Activated B cell treated with CpG ODN at 0.5 μM for 24 hours (primary cell): Measurements from ENCODE around the gene AGBL3. TPM values are rescaled to one million over a fixed set of nuclear protein-coding genes. Genes with fewer than 3 reads are reported as not detected.

Source experiments
- ATAC-seq: fragments of 200-7000 bp; cut with Tn5 transposase; one replicate; pipeline ENCODE4 v1.10.0; 2021; ENCODE audit warnings: low read depth, mild to moderate bottlenecking, moderate library complexity
- CTCF ChIA-PET: fragments of 350-600 bp; sonication (Branson Sonifier 250); formaldehyde crosslinking; loops from one replicate; lab custom pipeline; 2021; ENCODE audit warnings: antibody characterized with exemption; lab: Charles Lee
- POLR2A ChIA-PET: fragments of 350-600 bp; sonication (Branson Sonifier 250); formaldehyde crosslinking; loops from one replicate; lab custom pipeline; 2021; ENCODE audit warnings: antibody characterized with exemption; lab: Charles Lee
- DNase-seq: peaks from one replicate; pipeline ENCODE4 v3.0.0; 2022
- H3K27ac Mint-ChIP-seq: one replicate; pipeline ENCODE4 v1.8.0; 2020; ENCODE audit warnings: mixed read lengths
- H3K27me3 Mint-ChIP-seq: one replicate; pipeline ENCODE4 v1.8.0; 2021; ENCODE audit warnings: mixed read lengths
- H3K36me3 Mint-ChIP-seq: one replicate; pipeline ENCODE4 v1.8.0; 2021; ENCODE audit warnings: low read depth, mixed read lengths
- H3K4me1 Mint-ChIP-seq: one replicate; pipeline ENCODE4 v1.8.0; 2021; ENCODE audit warnings: mixed read lengths
- H3K4me3 Mint-ChIP-seq: one replicate; pipeline ENCODE4 v1.8.0; 2020; ENCODE audit warnings: mild to moderate bottlenecking, mixed read lengths
- H3K9me3 Mint-ChIP-seq: one replicate; pipeline ENCODE4 v1.8.0; 2020; ENCODE audit warnings: mixed read lengths
- intact Hi-C: fragments of 100-400 bp; cut with micrococcal nuclease; formaldehyde crosslinking; loops from one replicate; pipeline ENCODE4 v1.15.1; 2024
- total RNA-seq: library from RNA; stranded (reverse); gene quantifications from 2 replicates; pipeline ENCODE4 v1.2.3, GENCODE V29; 2022
- TF ChIP-seq, protein P1 (sequence below): fragments of 200-600 bp; IDR thresholded peaks from one replicate; pipeline ENCODE4 v1.8.0; 2022; ENCODE audit warnings: antibody characterized with exemption, mild to moderate bottlenecking

AGBL3 gene
- total RNA-seq = 6.1 and 9.6 TPM in 2 replicates

DNA sequence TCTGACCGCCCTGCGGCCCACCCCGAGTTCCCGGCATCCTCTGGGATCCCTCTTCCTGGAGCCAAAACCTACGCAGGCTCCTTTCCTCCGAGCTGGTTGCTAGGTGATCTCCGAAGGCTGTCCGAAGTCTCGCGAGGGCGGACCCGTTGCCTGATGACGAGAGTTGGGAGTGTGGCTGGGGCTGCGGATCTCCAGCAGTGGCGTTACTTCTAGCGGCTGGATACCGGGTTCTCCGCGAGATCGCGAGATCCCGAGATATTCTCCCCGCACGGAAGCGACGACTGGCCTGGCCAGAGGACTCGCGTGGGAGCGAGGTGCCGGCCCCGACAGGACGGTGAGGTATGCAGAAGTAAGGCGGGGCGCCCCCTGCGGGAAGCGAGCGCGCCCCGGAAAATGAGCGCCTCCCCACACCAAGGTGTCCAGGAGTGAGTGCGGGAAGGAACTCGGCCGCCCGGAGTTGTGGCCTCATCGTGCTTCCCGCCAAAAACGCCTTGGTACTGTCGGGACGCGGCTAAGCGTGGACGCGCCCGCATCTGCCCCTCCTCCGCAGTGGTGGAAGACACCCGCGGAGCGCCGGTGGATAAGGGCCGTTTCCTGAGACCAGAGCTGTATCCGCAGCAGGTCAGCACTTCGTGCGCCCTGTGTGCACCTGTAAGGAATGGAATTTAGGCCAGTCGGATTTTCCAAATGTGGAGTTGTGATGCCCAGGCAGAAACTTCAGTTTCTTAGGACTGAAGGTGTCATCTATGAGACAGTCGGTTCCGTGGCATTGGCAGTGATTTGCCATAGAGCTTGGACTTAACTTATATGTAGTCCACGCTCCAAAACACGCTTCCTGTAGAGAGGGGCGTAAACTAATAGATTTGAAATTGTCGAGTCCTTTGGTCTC is at the start of gene AGBL3:
AGBL3 (plus strand) TSS at position 146 of the 889 bp plus-strand sequence. CDS start 1,426 bp downstream, outside the sequence.
- H3K9me3 Mint-ChIP-seq = no peaks in the 10 kb centered on the region
- ATAC-seq (peak; percentile 89), DNase-seq (peak; percentile 86)
- CTCF ChIA-PET = interaction anchor here (0.6 to 4.0 kb wide), 17 partner anchors 15 to 554 kb away, joined by 3 to 51 read pairs (median 6); partner anchors contain the start of genes BPGM, CYREN and TMEM140
- H3K27ac Mint-ChIP-seq = peak within 1 kb of the TSS; percentile 99
- intact Hi-C loops = loop anchor here (1.0 to 10.0 kb wide), 12 partner anchors 162 to 991 kb away; partner anchors contain the start of genes AKR1B1, BPGM, CNOT4 and CYREN
- POLR2A ChIA-PET = interaction anchor here (0.7 to 5.0 kb wide), 18 partner anchors 17 to 554 kb away, joined by 3 to 68 read pairs (median 5); partner anchors contain the start of genes BPGM, CYREN and TMEM140
- TF ChIP-seq, protein P1, sequence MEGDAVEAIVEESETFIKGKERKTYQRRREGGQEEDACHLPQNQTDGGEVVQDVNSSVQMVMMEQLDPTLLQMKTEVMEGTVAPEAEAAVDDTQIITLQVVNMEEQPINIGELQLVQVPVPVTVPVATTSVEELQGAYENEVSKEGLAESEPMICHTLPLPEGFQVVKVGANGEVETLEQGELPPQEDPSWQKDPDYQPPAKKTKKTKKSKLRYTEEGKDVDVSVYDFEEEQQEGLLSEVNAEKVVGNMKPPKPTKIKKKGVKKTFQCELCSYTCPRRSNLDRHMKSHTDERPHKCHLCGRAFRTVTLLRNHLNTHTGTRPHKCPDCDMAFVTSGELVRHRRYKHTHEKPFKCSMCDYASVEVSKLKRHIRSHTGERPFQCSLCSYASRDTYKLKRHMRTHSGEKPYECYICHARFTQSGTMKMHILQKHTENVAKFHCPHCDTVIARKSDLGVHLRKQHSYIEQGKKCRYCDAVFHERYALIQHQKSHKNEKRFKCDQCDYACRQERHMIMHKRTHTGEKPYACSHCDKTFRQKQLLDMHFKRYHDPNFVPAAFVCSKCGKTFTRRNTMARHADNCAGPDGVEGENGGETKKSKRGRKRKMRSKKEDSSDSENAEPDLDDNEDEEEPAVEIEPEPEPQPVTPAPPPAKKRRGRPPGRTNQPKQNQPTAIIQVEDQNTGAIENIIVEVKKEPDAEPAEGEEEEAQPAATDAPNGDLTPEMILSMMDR = peak; percentile 63
- H3K36me3 Mint-ChIP-seq = peaks cover 17% of the 10 kb centered on the region
- H3K4me3 Mint-ChIP-seq = peak within 1 kb of the TSS; percentile 99
- peaks cover 26% of the 10 kb centered on the region for H3K4me1 Mint-ChIP-seq
- no peaks in the 10 kb centered on the region for H3K27me3 Mint-ChIP-seq

DNA sequence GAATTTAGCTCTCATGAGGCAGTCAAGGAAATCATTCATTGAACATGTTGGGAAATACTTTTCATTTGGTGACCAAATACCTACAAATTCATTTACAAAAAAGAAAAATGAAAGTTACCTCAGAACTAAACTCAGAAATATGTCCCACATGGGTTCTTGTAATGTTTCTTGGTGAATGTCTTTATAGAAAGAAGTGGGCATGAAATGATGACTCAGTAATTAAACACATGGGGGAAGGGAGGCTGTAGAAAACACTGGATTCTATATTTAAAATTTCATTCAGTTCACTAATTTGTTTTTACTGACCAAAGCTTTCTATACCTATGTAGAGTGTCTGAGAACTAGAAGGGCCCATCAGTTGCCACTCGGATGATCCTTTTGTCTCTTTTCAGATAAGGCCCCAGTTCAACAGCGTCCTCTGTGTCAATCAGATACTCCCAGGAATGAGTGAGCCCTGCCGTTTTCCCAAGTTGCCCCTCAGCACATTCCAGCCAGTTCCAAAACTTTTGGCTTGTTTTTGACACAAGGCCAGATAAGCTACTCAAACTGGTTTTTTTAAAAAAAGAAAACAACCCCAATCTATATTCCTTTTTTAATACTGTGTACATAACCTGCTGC is 49.3 kb upstream of the AGBL3 start:
- ChIA-PET POLR2A (no interaction called here), CTCF (no interaction called here)
- ATAC-seq (no peak), DNase-seq (no peak)
- H3K4me1 Mint-ChIP-seq = peaks cover 20% of the 10 kb centered on the region
- no peak overlapping the region for H3K27ac Mint-ChIP-seq
- H3K27me3 Mint-ChIP-seq = no peaks in the 10 kb centered on the region
- H3K9me3 Mint-ChIP-seq = peaks cover 2% of the 10 kb centered on the region
- TF ChIP-seq, protein P1 = no peak
- H3K4me3 Mint-ChIP-seq = no peak overlapping the region
- H3K36me3 Mint-ChIP-seq = no peaks in the 10 kb centered on the region
- intact Hi-C loops = loop anchor here (10.0 kb wide), 1 partner anchor 172 kb away; no protein-coding TSS in a partner anchor

DNA sequence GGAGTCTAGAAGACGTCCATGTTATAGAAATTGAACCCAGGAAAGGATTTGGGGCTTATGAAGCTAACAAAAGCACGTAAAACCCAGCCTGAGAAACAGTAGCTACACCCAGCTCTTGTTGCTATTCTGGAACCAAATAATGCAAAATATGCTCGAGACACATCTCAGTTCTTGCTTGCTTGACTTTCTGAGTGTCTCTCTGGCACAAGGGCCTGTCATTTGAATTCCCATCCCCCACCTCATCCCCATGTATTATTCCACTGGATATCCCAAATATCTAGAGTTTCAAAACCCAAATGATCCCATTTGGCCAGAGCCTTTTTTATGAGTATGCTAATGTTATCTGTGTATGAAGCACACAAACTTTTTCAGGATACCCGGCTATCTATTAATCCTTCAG is 48.2 kb upstream of the AGBL3 start:
- Mint-ChIP-seq H3K9me3 (no peaks in the 10 kb centered on the region), H3K4me3 (no peak overlapping the region), H3K27me3 (no peaks in the 10 kb centered on the region), H3K4me1 (peaks cover 9% of the 10 kb centered on the region), H3K27ac (no peak overlapping the region), H3K36me3 (no peaks in the 10 kb centered on the region)
- DNase-seq (no peak), ATAC-seq (no peak)
- intact Hi-C loops = loop anchor here (10.0 kb wide), 1 partner anchor 173 kb away; no protein-coding TSS in a partner anchor
- CTCF ChIA-PET = no interaction called here
- TF ChIP-seq, protein P1 = no peak
- POLR2A ChIA-PET = interaction anchor here (1.0 kb wide), 1 partner anchor 291 kb away, joined by 3 read pairs; no protein-coding TSS in a partner anchor

DNA sequence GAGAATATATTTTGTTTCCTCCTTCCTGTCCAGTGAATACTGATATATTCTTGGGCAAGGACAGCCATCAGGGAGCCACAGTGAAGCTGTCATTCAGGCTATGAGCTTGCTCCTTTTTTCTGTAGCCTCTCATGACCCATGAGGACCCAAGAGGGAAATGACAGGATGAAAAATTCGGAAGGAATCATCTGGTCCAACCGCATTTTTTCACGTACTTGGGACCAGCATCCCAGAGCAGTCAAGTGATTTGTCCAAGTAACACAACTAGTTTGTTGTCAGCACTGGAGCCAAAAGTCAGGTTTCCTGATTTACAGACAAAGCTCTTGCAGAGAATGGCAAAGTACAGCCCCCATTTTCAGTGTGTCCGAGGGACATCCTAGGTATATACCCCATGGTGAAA is 47.2 kb upstream of the AGBL3 start:
- TF ChIP-seq, protein P1 = no peak
- intact Hi-C loops = loop anchor here (10.0 kb wide), 1 partner anchor 174 kb away; no protein-coding TSS in a partner anchor
- POLR2A ChIA-PET = no interaction called here

More for the DNA sequence above, 47.2 kb upstream of the AGBL3 start:
- Mint-ChIP-seq H3K4me3 (no peak overlapping the region), H3K27me3 (no peaks in the 10 kb centered on the region), H3K4me1 (peaks cover 2% of the 10 kb centered on the region), H3K36me3 (no peaks in the 10 kb centered on the region), H3K27ac (no peak overlapping the region), H3K9me3 (no peaks in the 10 kb centered on the region)
- ATAC-seq (no peak), DNase-seq (no peak)
- CTCF ChIA-PET = no interaction called here
